HG02642 (cell line): ENCODE measurements around the gene G3BP1.
A peak's percentile ranks its signal among the peaks of the same experiment; 100 is the strongest.
"Not testable (repeated sequence)": the region's sequence is repeated elsewhere in the genome, so short reads cannot be mapped to it uniquely, and the experiment has no call there.

Experiments
- ATAC-seq: cut with Tn5 transposase; IDR thresholded peaks from one replicate; pipeline ENCODE4 v1.9.1; 2021; ENCODE audit warnings: mild to moderate bottlenecking; ENCODE audit not compliant: unreplicated experiment, poor library complexity

G3BP1 gene

GRCh38 chr5:151787817-151788216 is 16.1 kb downstream of the G3BP1 start:
- ATAC-seq: no peak

- ATAC-seq: no peak
These were observed 21.6 kb downstream of the G3BP1 start for GRCh38 chr5:151793358-151793757.

GRCh38 chr5:151795426-151795825 is 23.7 kb downstream of the G3BP1 start:
- no peak for ATAC-seq

DNA sequence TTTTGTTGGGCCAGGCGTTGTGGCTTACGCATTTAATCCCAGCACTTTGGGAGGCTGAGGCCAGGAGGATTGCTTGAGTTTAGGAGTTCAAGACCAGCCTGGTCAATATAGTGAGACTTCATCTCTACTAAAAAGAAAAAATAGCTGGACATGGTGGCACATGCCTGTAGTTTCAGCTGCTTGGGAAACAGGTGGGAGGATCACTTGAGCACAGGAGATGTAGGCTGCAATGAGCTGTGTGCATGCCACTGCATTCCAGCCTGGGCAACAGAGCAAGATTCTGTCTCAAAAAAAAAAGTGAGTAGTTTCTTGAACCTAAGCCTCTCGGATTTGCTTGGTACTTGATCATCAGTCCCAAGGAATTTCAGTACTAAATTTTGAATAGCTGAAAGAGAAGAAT is 26.9 kb downstream of the G3BP1 start:
- no peak for ATAC-seq

- ATAC-seq: no peak
These were observed 27.7 kb downstream of the G3BP1 start for GRCh38 chr5:151799407-151799806.

- no peak for ATAC-seq
These were observed 28.8 kb downstream of the G3BP1 start for GRCh38 chr5:151800532-151800931.

- ATAC-seq: no peak
These were observed 33.9 kb downstream of the G3BP1 start for GRCh38 chr5:151805414-151806223.

- ATAC-seq: no peak
These were observed 36.9 kb downstream of the G3BP1 start for GRCh38 chr5:151808451-151809169.

DNA sequence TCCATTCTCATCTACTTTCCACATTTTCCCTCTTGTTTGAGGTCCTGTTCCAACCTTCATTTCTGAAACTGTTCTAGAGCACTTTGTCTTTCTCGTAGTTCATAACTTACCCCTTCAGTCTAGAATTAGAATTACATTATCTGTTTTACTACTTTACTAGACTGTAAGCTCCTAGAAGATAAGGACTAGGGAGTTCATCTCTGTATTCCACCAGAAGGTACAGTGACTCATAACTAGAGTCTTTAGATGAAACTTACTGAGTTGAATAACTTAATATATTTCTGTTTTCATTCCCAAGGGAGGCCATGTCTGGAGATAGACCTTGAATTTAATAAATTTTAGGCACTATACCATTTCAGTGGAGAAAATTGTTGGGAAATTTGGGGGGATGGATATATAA is 38.7 kb downstream of the G3BP1 start:
- ATAC-seq: no peak

DNA sequence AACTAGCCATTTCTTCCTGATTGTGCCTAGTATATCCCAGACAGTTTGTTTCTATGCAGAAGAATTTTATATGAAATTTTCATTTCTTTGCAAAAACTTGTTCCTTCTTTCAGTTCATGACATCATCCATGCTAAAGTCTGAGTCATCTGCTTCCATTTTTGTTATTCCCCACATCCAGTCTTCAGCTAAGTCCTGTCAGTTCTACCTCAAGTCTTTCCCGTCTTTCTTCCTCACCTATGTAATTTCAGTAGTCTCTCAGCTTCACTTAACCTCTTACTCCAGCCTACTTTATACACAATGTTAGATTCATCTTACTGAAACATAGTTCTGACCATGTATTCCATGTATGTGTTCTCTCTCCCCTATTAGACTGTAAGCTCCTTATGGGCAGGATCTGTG is 39.1 kb downstream of the G3BP1 start:
- ATAC-seq: no peak

GRCh38 chr5:151811593-151812321 is 40.0 kb downstream of the G3BP1 start:
- ATAC-seq: no peak

GRCh38 chr5:151812757-151813309 is 41.1 kb downstream of the G3BP1 start:
- no peak for ATAC-seq

- no peak for ATAC-seq
These were observed 43.3 kb downstream of the G3BP1 start for GRCh38 chr5:151815051-151815450.

DNA sequence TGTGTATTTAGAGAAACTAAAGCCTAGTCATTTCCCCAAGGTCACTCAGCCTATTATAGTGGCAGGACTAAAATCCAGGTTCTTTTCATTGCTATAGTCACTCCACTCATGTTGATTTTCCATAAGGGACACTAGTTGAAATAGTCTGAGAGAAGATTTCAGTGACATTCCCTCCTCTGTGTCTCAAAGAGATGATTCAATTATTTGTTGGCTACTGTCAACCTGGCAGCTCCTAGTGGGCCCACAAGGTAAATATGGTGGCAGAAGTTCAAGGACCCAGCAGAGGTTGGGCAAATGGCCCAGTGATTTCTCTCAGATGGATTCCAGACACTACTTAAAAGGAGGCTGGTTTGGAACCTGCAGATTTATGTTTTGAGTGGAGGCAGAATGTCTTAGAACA is 48.1 kb downstream of the G3BP1 start:
- ATAC-seq: no peak

- ATAC-seq: no peak
These were observed 48.5 kb downstream of the G3BP1 start for GRCh38 chr5:151820271-151820670.

GRCh38 chr5:151820903-151821302 is 49.1 kb downstream of the G3BP1 start:
- ATAC-seq: no peak

- no peak for ATAC-seq
These were observed 50.4 kb downstream of the G3BP1 start for GRCh38 chr5:151822141-151822540.

GRCh38 chr5:151825445-151825844 is 53.7 kb downstream of the G3BP1 start:
- ATAC-seq: peak; percentile 66

GRCh38 chr5:151829370-151829769 is 57.6 kb downstream of the G3BP1 start:
- no peak for ATAC-seq

DNA sequence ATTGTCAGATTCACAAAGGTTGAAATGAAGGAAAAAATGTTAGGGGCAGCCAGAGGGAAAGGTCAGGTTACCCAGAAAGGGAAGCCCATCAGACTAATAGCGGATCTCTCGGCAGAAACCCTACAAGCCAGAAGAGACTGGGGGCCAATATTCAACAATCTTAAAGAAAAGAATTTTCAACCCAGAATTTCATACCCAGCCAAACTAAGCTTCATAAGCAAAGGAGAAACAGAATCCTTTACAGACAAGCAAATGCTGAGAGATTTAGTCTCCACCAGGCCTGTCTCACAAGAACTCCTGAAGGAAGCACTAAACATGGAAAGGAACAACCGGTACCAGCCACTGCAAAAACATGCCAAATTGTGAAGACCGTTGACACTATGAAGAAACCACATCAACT is 61.1 kb downstream of the G3BP1 start:
- ATAC-seq: not testable (repeated sequence)

- no peak for ATAC-seq
These were observed 75.0 kb downstream of the G3BP1 start for GRCh38 chr5:151846765-151847164.
